HuH-7.5 (cell line): ENCODE measurements around the gene CAPN13.

Experiments
- DNase-seq: peaks from one replicate; pipeline ENCODE4 v3.0.0; 2011; ENCODE audit warnings: low spot score

Gene CAPN13

GRCh38 chr2:30786923-30787685 is 20.1 kb downstream of the CAPN13 start:
- no peak for DNase-seq

- DNase-seq, result no peak
Measured at GRCh38 chr2:30784682-30785081, 22.6 kb downstream of the CAPN13 start.

- DNase-seq, result no peak
Measured at GRCh38 chr2:30781961-30782533, 25.2 kb downstream of the CAPN13 start.

- DNase-seq, result no peak
Measured at GRCh38 chr2:30781451-30781850, 25.8 kb downstream of the CAPN13 start.

GRCh38 chr2:30780776-30781330 is 26.4 kb downstream of the CAPN13 start:
- DNase-seq, result no peak

- DNase-seq, result no peak
Measured at GRCh38 chr2:30778611-30779010, 28.6 kb downstream of the CAPN13 start.

- DNase-seq, result no peak
Measured at GRCh38 chr2:30777661-30778505, 29.4 kb downstream of the CAPN13 start.

GRCh38 chr2:30776831-30777635 is 30.2 kb downstream of the CAPN13 start:
- DNase-seq, result no peak

- no peak for DNase-seq
Measured at GRCh38 chr2:30775833-30776232, 31.4 kb downstream of the CAPN13 start.

- no peak for DNase-seq
Measured at GRCh38 chr2:30772021-30772705, 35.1 kb downstream of the CAPN13 start.

- DNase-seq, result no peak
Measured at GRCh38 chr2:30770816-30771576, 36.2 kb downstream of the CAPN13 start.

GRCh38 chr2:30769891-30770462 is 37.3 kb downstream of the CAPN13 start:
- no peak for DNase-seq

GRCh38 chr2:30769481-30769780 is 37.8 kb downstream of the CAPN13 start:
- no peak for DNase-seq

GRCh38 chr2:30768708-30769480 is 38.4 kb downstream of the CAPN13 start:
- DNase-seq, result no peak

GRCh38 chr2:30768036-30768686 is 39.1 kb downstream of the CAPN13 start:
- DNase-seq, result no peak

GRCh38 chr2:30766666-30767065 is 40.6 kb downstream of the CAPN13 start:
- no peak for DNase-seq

- DNase-seq, result no peak
Measured at GRCh38 chr2:30765876-30766470, 41.3 kb downstream of the CAPN13 start.

- no peak for DNase-seq
Measured at GRCh38 chr2:30765191-30765590, 42.1 kb downstream of the CAPN13 start.
